ENCODE results near the gene GPR143.

- peak; percentile 61 to 64 (median 62) for TF ChIP-seq CTCF (IDR thresholded peaks at IDR 0.05)
- no peak for TF ChIP-seq POLR2AphosphoS5 (IDR thresholded peaks at IDR 0.05; ENCODE audit: insufficient read depth in 1 of 2, low read depth in 1 of 2)
- no peak for TF ChIP-seq POLR2A (IDR thresholded peaks at IDR 0.05)
Observed at GRCh38 chrX:9708923-9709553, 56.6 kb downstream of the GPR143 start.
